Endothelial cell (in vitro differentiated cells): ENCODE data around the gene PLEKHA6. TPM values are rescaled to one million over a fixed set of nuclear protein-coding genes. Genes with fewer than 3 reads are reported as not detected.

ENCODE experiments used
- DNase-seq: peaks from one replicate; pipeline ENCODE4 v3.0.0; 2021; ENCODE audit warnings: low spot score
- H3K27ac Mint-ChIP-seq: one replicate; pipeline ENCODE4 v1.8.0; 2021; ENCODE audit warnings: mixed read lengths, inconsistent platforms; ENCODE audit not compliant: unreplicated experiment
- H3K27me3 Mint-ChIP-seq: one replicate; pipeline ENCODE4 v1.8.0; 2021; ENCODE audit warnings: mild to moderate bottlenecking, moderate library complexity, mixed read lengths, inconsistent platforms; ENCODE audit not compliant: unreplicated experiment
- H3K36me3 Mint-ChIP-seq: one replicate; pipeline ENCODE4 v1.8.0; 2021; ENCODE audit warnings: mild to moderate bottlenecking, low read depth, mixed read lengths, inconsistent platforms; ENCODE audit not compliant: unreplicated experiment
- H3K4me1 Mint-ChIP-seq: one replicate; pipeline ENCODE4 v1.8.0; 2021; ENCODE audit warnings: mild to moderate bottlenecking, mixed read lengths, inconsistent platforms; ENCODE audit not compliant: unreplicated experiment
- H3K4me3 Mint-ChIP-seq: one replicate; pipeline ENCODE4 v1.8.0; 2021; ENCODE audit warnings: mild to moderate bottlenecking, mixed read lengths, inconsistent platforms; ENCODE audit not compliant: unreplicated experiment
- H3K9me3 Mint-ChIP-seq: one replicate; pipeline ENCODE4 v1.8.0; 2021; ENCODE audit warnings: mixed read lengths, inconsistent platforms; ENCODE audit not compliant: unreplicated experiment
- CTCF ChIP-seq: fragments of 200-600 bp; sonication (generic); IDR thresholded peaks from one replicate; pipeline ENCODE4 v1.5.0; 2021; ENCODE audit warnings: antibody characterized with exemption; ENCODE audit not compliant: unreplicated experiment
- total RNA-seq: library from RNA; stranded (reverse); fragmentation: NEBNext Ultra II Directional; extraction: Animal tissue kit (Norgen Biotek cat#: 25700); gene quantifications from one replicate; pipeline ENCODE4 v1.2.1, GENCODE V29; 2021; ENCODE audit not compliant: unreplicated experiment

The PLEKHA6 gene
- total RNA-seq, 1 donor from 2014 or later = 3.7 TPM

GRCh38 chr1:204327359-204327758 is 32.4 kb downstream of the PLEKHA6 start:
- H3K27ac Mint-ChIP-seq = no peak overlapping the region
- H3K36me3 Mint-ChIP-seq = no peaks in the 10 kb centered on the region
- no peak overlapping the region for H3K4me3 Mint-ChIP-seq
- H3K27me3 Mint-ChIP-seq = no peaks in the 10 kb centered on the region
- peaks cover 5% of the 10 kb centered on the region for H3K4me1 Mint-ChIP-seq
- TF ChIP-seq CTCF = no peak
- DNase-seq = no peak
- H3K9me3 Mint-ChIP-seq = no peaks in the 10 kb centered on the region

GRCh38 chr1:204326771-204327300 is 32.9 kb downstream of the PLEKHA6 start:
- no peak overlapping the region for H3K4me3 Mint-ChIP-seq

GRCh38 chr1:204325944-204326343 is 33.8 kb downstream of the PLEKHA6 start:
- no peaks in the 10 kb centered on the region for H3K27me3 Mint-ChIP-seq
- no peak for TF ChIP-seq CTCF
- H3K27ac Mint-ChIP-seq = no peak overlapping the region
- no peaks in the 10 kb centered on the region for H3K4me1 Mint-ChIP-seq
- no peaks in the 10 kb centered on the region for H3K36me3 Mint-ChIP-seq
- no peaks in the 10 kb centered on the region for H3K9me3 Mint-ChIP-seq
- H3K4me3 Mint-ChIP-seq = no peak overlapping the region
- DNase-seq = no peak

More at GRCh38 chr1:204326771-204327300, 32.9 kb downstream of the PLEKHA6 start:
- Mint-ChIP-seq H3K27ac (no peak overlapping the region), H3K27me3 (no peaks in the 10 kb centered on the region), H3K9me3 (no peaks in the 10 kb centered on the region), H3K36me3 (no peaks in the 10 kb centered on the region), H3K4me1 (peaks cover 5% of the 10 kb centered on the region)
- no peak for TF ChIP-seq CTCF
- DNase-seq = no peak

DNA sequence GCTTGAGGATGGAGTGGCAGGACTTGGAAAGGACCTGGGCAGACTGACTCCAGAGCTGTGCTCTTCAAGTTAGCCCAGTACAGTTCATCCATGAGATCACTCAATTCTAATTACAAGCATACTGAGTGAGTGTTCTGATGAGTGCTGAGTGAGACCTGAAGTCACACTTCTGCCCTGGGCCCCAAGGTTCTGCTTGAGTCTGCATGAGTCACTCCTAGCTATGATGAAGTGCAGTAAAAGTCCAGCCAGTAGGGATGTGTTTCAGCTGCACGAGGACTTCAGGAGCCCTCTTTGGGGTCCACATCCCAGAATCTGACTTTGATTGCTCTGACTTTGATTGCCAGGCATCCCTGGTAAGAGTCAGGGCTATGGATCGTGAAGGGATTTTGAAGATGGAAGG is 35.8 kb downstream of the PLEKHA6 start:
- no peak overlapping the region for H3K4me3 Mint-ChIP-seq
- no peak for DNase-seq
- peaks cover 4% of the 10 kb centered on the region for H3K4me1 Mint-ChIP-seq
- no peaks in the 10 kb centered on the region for H3K9me3 Mint-ChIP-seq
- no peaks in the 10 kb centered on the region for H3K27me3 Mint-ChIP-seq
- no peaks in the 10 kb centered on the region for H3K36me3 Mint-ChIP-seq
- no peak for TF ChIP-seq CTCF
- H3K27ac Mint-ChIP-seq = no peak overlapping the region

DNA sequence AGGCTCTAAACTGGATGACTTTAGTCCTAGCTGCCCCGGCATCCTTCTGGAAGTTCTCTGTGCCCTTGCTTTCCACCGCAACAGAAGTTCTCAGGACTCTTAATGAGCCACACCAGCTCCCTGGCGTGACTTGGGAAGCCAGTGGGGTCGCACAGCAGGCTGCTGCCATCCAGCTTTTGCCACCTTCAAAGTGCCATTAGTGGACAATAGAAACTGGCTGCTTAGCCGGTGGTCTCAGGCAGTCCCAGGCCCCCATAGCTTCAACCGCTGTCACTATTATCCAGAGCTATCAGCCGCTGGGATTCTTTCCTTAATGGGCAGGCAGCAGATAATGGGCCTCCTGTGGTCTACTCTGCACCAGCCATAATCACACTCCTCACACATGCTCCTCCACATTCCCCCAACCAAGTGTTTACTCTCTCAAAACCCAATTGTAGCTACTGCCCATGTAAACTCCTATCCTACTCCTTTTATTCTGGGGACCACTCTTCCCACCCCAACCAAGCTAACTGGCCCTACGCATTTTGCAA is 37.3 kb downstream of the PLEKHA6 start:
- no peak for DNase-seq
- H3K9me3 Mint-ChIP-seq = no peaks in the 10 kb centered on the region
- peaks cover 13% of the 10 kb centered on the region for H3K4me1 Mint-ChIP-seq
- no peak for TF ChIP-seq CTCF
- no peak overlapping the region for H3K4me3 Mint-ChIP-seq
- H3K27me3 Mint-ChIP-seq = peaks cover 2% of the 10 kb centered on the region
- no peaks in the 10 kb centered on the region for H3K36me3 Mint-ChIP-seq
- H3K27ac Mint-ChIP-seq = no peak overlapping the region
